GM23248 (cell line): Measurements from ENCODE around the gene MTUS2.

Source experiments
- EZH2 ChIP-seq: fragments of 200-600 bp; sonication (generic); IDR thresholded peaks from 2 replicates; pipeline ENCODE4 v1.6.1; 2018; ENCODE audit warnings: antibody characterized with exemption, mild to moderate bottlenecking; ENCODE audit not compliant: insufficient read depth, poor library complexity, severe bottlenecking
- EZH2phosphoT487 ChIP-seq: fragments of 200-600 bp; sonication (generic); IDR thresholded peaks from 2 replicates; pipeline ENCODE4 v1.6.1; 2018; ENCODE audit warnings: antibody characterized with exemption, moderate library complexity, mild to moderate bottlenecking, low read depth; ENCODE audit not compliant: insufficient read depth

- TF ChIP-seq EZH2 (no peak), EZH2phosphoT487 (no peak)
These were observed 163.5 kb downstream of the MTUS2 start for GRCh38 chr13:28983641-28984040.
